Mucosa of gallbladder (tissue), 1 donor: Measurements from ENCODE around the gene RUSC1. TPM values are rescaled to one million over a fixed set of nuclear protein-coding genes. Genes with fewer than 3 reads are reported as not detected.
"Not testable (repeated sequence)": the region's sequence is repeated elsewhere in the genome, so short reads cannot be mapped to it uniquely, and the experiment has no call there.

Source experiments
- DNase-seq: peaks from one replicate; pipeline ENCODE4 v3.0.0-alpha.2; 2020; ENCODE audit warnings: low spot score
- total RNA-seq: library from RNA; stranded (reverse); gene quantifications from one replicate; pipeline ENCODE4 v1.2.1, GENCODE V29; 2021
- donor health status: DM: no; HTN: no; CAD: no.

Gene RUSC1
- total RNA-seq = 58.8 TPM

- peak; percentile 78 for DNase-seq
Measured at GRCh38 chr1:155320661-155321617, at the start of gene RUSC1. TSS of gene RUSC1 (plus strand) at chr1:155320894. CDS start at chr1:155321774, 880 bp downstream.

DNA sequence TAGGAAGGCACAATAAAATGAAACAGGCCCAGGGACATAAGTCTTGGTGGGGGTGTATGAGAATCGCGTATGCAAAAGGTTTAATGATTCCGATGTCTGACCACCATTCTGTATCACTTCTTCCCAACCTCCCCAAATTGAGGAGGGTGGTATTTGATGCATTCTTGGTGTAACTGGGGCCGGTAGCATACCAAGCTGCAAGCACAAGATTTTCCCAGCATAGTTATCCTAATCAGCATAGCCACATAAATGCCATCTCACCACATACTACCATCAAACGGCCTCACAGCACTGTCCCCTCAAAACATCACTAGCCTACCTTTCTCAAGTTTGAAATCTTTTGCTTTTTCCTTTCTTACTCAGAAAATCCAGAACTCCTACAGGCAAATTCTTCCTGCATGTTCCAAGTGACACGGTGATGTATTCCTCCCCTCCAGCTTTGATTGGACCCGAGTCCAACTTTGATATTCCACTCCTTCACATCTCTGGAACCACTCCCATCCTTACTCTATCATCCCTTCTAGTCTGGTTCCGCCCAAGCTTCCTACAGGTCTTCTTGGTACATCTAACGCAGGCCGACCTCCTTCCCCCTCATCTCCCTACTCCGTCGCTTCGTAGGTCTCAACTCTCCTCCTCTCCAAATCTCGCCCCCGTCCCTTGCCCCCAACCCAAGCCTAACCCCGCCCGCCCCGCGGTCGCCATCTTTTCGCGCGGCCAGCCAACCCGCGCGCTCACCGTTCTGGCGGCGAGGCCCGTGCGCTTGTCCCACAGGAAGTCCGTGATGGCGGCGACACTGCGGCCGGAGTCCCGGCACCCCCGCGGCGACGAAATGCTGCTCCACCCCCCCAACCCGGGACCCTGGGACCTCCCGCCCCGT is 48.0 kb upstream of the RUSC1 start:
- no peak for DNase-seq

DNA sequence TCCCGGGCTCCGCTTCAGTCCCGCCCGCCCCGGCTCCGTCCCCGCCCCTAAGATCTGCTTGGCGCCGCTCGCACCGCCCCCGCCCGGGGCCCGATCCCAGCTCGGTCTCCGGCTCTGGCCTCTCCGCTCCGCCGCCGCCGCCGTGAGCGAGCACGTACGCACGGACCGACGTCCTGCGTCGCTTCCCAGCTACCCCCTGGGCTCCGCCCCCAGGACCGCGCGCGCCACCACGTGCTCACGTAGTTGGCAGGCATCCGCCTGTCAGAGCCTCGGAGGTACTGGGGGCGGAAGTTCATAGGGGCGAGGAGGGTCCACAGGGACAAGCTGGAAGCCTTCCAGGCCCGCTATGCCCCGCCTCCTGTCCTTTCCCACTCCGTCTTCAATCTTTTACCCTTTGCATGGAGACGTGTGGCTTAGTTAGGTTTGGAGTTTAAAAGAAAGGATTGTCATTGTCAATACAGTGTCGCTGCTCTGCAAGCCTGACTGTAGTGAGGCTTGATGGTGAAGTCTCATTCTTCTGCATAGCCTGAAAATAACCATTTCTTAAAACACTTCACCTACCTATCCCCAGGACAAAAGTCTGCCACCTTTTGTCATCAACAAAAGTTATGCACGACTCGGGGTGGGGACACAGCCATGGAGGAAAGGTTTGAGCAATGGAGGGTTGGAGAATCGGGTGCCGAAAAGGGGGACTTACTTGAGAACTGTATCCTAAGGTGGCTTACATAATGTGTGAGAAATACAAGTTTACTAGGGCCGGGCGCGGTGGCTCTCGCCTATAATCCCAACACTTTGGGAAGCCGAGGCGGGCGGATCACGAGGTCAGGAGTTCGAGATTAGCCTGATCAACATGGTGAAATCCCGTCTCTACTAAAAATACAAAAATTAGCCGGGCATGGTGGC is 47.1 kb upstream of the RUSC1 start, which contains the start of gene CLK2:
Gene CLK2, minus strand, starts transcription at position 162 of the 903 bp plus-strand sequence. CDS start 2,527 bp downstream, outside the sequence.
- peak; percentile 95 for DNase-seq

DNA sequence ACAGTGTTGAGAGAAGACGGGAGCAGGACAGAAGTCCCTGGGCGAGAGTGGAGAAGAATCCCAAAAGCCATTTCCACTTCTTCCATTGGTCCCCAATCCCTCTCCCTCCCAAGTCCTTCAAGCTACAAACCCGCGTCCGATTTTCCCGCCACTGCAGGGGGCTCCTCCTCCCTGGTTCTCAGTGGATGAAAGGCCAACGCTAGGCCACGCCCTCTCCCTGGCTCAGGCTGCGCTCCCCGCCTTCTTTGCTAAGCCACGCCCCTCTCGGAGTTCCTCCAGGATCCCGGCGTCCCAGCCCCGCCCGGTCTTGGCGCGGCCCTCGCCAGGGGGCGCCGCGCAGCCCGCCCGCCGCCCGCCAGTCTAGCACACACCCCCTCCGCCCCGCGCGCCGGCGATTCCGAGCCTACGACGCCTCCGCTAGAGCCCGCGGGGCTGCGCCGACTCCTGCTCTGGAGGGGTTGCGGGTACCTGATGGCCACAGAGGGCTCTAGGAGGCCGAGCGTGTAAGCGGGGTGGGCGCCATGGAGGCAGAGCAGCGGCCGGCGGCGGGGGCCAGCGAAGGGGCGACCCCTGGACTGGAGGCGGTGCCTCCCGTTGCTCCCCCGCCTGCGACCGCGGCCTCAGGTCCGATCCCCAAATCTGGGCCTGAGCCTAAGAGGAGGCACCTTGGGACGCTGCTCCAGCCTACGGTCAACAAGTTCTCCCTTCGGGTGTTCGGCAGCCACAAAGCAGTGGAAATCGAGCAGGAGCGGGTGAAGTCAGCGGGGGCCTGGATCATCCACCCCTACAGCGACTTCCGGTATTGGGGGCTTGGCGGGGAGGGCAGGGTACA is 43.4 kb upstream of the RUSC1 start, which contains the start of gene HCN3:
Gene HCN3, plus strand, starts transcription at position 394 of the 832 bp plus-strand sequence. Its CDS starts 128 bp downstream, at position 522.
- DNase-seq = peak; percentile 98

DNA sequence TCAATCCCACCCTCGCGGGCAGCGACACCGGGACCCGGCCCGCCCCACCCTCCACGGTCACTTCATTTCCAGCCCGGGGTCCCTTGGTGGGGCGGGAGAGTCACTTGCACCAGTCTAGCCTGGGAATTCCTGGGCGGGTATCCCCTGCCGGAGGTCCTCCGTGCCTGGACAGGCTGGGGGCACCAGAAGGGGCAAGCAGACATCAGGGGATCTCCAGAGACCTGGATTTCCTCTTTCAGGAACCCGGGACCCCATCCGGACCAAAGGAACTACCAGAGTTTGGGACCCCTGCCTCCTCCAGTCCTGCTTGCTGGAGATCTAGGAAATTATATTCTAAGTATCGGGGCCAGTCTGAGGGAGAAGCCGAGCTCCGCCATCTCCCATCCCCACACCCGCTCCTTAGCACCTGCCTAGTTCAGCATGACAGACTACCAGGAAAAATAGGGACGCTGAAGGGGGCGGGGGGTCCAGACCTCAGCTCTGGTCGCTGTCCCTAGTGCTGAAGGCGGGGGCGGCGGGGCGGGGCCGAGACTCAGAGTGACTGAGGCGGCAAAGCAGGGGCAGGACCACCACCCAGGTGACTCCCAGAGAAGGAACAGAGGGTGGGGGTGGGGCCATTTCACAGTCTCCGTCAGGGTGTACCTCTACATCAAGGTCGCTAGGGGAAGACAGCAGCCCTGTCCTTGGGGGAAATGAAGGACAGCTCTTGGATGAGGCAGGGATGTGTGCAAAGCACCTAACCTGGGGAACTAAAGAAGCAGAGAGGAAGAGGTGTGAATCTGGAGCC is 42.6 kb upstream of the RUSC1 start:
- DNase-seq = peak; percentile 56

DNA sequence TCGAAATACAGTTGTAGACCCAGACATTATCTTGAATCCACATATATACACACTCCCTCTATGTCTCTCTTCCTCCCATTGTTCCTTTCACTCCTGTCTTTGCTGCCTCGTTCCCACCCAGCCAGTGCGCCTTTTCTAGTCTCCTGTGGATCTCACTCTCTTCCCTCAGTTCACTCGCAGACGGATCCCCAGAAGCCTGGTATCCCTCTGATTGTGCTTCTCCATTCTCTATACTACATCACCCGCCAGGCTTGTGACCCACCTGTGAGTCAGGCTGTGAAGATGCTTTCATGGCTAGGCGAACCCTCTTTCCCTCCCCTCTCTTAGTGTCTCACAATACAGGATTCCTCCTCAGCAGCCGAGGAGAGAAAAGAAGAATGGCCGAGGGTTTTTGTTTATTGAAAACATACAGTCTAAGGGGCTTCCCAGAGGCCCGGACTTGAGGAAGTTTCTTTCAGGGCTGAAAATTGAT is 42.0 kb upstream of the RUSC1 start:
- no peak for DNase-seq

DNA sequence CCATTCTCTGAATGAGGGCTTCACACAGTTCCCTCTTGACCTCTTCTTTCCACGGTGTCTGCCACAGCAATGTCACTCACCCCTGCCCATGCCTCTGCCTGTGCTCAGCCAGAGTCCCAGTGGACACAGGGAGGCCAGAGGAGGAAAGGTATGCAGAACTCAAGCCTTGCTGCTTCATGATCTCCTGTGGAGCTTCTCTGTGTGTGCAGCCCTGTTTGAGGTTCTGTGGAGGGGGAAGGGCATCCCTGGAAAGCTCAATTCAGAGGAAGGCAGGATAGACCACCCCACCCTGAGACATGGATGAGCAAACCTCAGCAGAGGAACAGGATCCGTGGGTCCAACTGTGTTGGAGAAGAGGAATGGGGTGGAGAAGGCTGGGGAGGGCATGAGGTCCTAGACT is 41.4 kb upstream of the RUSC1 start:
- DNase-seq = no peak

GRCh38 chr1:155282488-155283091 is 38.1 kb upstream of the RUSC1 start:
- no peak for DNase-seq

- no peak for DNase-seq
Measured at GRCh38 chr1:155284476-155284875, 36.2 kb upstream of the RUSC1 start.

DNA sequence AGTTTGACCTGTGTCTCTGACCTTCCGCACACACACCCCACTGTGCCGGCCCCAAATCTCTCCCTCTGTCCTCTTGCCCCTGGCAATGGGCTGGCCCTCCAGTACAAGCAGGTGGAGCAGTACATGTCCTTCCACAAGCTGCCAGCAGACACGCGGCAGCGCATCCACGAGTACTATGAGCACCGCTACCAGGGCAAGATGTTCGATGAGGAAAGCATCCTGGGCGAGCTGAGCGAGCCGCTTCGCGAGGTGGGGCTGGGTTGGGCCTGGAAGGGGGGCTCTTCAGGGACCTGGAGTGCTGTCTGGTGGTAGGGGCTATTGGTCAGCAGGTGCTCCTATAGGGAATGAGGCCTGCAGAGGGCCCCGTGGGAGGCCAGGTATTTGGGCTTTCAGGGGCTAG is 35.6 kb upstream of the RUSC1 start:
- no peak for DNase-seq

GRCh38 chr1:155285631-155286044 is 35.1 kb upstream of the RUSC1 start:
- DNase-seq = no peak

DNA sequence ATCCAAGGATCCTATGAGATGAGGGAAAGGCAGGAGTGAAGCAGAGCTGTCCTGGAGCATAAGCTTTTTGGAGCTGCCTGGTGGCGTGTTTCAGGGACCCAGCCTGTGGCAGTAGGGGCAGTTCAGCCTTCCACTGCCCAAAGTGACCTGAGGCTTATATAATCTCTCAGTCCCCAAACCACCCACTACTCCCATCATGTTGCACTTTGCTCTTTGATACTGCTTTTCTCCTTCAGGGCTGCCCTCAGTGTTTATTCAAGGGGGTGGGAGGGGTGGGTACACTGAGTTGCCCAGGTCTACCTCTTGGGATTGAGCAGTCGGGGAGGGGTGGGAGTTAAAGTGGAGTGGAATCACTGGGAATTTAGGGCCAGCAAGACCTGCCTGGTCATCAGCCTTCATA is 34.1 kb upstream of the RUSC1 start:
- DNase-seq = no peak

DNA sequence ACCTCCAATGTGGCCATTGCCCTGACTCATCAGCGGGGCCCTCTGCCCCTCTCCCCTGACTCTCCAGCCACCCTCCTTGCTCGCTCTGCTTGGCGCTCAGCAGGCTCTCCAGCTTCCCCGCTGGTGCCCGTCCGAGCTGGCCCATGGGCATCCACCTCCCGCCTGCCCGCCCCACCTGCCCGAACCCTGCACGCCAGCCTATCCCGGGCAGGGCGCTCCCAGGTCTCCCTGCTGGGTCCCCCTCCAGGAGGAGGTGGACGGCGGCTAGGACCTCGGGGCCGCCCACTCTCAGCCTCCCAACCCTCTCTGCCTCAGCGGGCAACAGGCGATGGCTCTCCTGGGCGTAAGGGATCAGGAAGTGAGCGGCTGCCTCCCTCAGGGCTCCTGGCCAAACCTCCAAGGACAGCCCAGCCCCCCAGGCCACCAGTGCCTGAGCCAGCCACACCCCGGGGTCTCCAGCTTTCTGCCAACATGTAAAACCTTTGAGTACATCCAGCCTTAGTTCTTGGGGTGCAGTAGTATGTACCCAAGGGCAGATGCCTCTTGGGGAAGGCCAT is 32.6 kb upstream of the RUSC1 start:
- DNase-seq = no peak

DNA sequence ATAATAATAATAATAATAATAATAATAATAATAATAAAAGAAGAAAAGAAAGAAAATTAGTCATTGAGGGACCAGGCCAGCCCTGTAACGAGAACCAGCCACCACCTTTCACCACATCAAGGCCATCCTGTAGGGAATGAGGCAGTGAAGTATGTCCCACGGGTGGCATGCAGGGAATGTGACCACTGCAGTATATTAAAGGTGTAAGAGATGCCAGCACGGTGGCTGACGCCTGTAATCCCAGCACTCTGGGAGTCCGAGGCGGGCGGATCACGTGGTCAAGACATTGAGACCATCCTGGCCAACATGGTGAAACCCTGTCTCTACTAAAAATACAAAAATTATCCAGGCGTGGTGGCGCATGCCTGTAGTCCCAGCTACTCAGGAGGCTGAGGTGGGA is 29.7 kb upstream of the RUSC1 start:
- not testable (repeated sequence) for DNase-seq

DNA sequence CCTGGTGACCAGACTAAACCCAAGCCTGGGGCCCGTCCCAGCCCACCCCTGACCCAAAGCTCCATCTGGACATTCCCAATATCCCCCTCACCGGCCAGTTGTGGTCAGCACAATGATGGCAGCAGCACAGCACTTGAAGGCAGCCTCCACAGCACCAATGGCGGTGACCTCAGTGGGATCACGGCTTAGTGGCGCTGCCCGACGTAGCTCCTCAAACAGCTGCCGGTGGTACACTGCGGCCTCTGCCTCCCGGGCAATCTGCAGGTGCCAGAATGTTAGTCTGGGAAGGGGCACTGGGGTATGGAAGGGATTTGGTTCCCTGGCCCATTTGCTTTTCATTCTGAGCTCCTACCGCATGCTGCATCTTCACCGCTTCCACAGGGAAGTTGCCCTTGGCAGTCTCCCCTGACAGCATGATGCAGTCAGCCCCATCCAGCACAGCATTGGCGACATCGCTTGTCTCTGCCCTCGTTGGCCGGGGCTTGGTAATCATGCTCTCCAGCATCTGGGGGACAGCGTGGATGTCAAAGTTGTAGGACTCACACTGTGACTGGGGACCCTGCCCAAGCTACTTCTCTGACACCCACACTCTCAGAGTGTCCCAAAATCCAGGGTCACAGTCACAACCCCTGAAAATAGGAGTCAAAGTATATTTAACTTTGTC is 27.5 kb upstream of the RUSC1 start:
- no peak for DNase-seq

DNA sequence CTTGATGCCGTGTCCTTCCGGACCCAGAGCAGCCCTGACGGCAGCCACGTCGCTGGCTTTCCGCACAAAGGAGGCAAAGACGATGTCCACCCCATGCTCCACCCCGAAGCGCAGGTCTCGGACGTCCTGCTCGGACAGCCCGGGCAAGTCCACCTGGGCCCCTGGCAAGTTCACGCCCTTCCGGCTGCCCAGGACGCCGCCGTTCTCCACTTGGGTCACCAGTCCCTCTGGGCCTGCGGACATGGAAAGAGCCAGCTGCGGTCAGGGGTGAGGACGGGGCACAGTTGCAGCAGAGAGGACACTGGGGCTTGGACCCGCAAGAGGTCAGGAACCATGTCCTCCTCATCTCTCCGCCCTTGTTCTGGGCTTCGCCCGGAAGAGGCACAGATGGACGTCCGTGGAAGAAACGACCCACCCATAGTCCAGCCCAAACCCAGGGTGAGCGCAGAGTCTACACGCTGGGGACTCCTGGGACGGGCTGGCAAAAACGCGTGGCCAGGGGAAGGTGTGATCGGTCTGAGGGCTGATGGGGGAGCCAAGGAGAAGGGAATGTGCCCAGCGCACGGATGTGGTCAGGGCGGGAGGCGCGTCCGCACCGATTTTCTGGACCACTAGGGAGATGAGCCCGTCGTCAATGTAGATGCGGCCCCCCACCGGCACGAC is 26.0 kb upstream of the RUSC1 start:
- no peak for DNase-seq

GRCh38 chr1:155295183-155295941 is 25.3 kb upstream of the RUSC1 start:
- no peak for DNase-seq
